H1 (cell line): ENCODE measurements around the gene PTBP1. TPM values are rescaled to one million over a fixed set of nuclear protein-coding genes. Genes with fewer than 3 reads are reported as not detected.

Experiments
- CTCF ChIA-PET: fragments of 300-600 bp; sonication (Branson Sonifier 250); formaldehyde crosslinking; loops from one replicate; lab custom pipeline; 2021; ENCODE audit not compliant: partially characterized antibody; lab: Charles Lee
- POLR2A ChIA-PET: fragments of 300-600 bp; sonication (Branson Sonifier 250); formaldehyde crosslinking; loops from one replicate; lab custom pipeline; 2021; ENCODE audit warnings: inconsistent platforms; ENCODE audit not compliant: partially characterized antibody; lab: Charles Lee
- DNase-seq, 2 experiments: peaks; one replicate each; pipeline versions ENCODE4 v3.0.0 to v3.0.0-alpha.2; 2010 to 2022; ENCODE audit warnings: low spot score in 2 of 2, low read depth in 1 of 2, mixed read lengths in 1 of 2
- FAIRE-seq: peaks from 2 replicates; lab custom pipeline; 2011; peaks lifted over from hg19 to GRCh38; lab: Jason Lieb, UNC
- H2AFZ ChIP-seq: 2 replicates; pipeline ENCODE4 v1.8.1; 2012; ENCODE audit warnings: low read length, inconsistent platforms
- H2AK5ac ChIP-seq: 2 replicates; pipeline ENCODE4 v1.6.1; 2013; ENCODE audit warnings: low read depth, low read length
- H2BK120ac ChIP-seq: replicated peaks from 2 replicates; pipeline ENCODE3; 2013; ENCODE audit warnings: low read depth, low read length, inconsistent platforms
- H2BK12ac ChIP-seq: 2 replicates; pipeline ENCODE4 v1.6.1; 2013; ENCODE audit warnings: low read depth, low read length
- H2BK15ac ChIP-seq: 2 replicates; pipeline ENCODE4 v1.6.1; 2013; ENCODE audit warnings: low read length
- H2BK20ac ChIP-seq: 2 replicates; pipeline ENCODE4 v1.6.1; 2013; ENCODE audit warnings: low read length
- H2BK5ac ChIP-seq: 2 replicates; pipeline ENCODE4 v1.6.1; 2013; ENCODE audit warnings: low read depth, low read length
- H3K14ac ChIP-seq: 2 replicates; pipeline ENCODE4 v1.6.1; 2013; ENCODE audit warnings: inconsistent platforms; ENCODE audit not compliant: insufficient read length
- H3K18ac ChIP-seq: 2 replicates; pipeline ENCODE4 v1.6.1; 2013; ENCODE audit warnings: low read length; ENCODE audit errors: extremely low read depth
- H3K23ac ChIP-seq: 2 replicates; pipeline ENCODE4 v1.6.1; 2013; ENCODE audit warnings: inconsistent platforms; ENCODE audit not compliant: insufficient read length
- H3K23me2 ChIP-seq: 2 replicates; pipeline ENCODE4 v1.6.1; 2013; ENCODE audit warnings: low read depth, low read length
- H3K27ac ChIP-seq: 2 replicates; pipeline ENCODE4 v1.6.1; 2011; ENCODE audit warnings: low read depth, low read length, inconsistent platforms
- H3K27me3 ChIP-seq, 4 experiments: replicated peaks in 1 of 4; 1 replicate in 1 of 4; 2 replicates in 3 of 4; pipeline versions ENCODE4 v1.6.1 to v1.8.1; 2011 to 2013; ENCODE audit warnings: low read length in 3 of 4, mild to moderate bottlenecking in 3 of 4, inconsistent platforms in 2 of 4, mixed read lengths in 2 of 4, moderate library complexity in 1 of 4; ENCODE audit not compliant: control insufficient read depth in 3 of 4, insufficient read depth in 3 of 4; ENCODE audit errors: extremely low read depth in 1 of 4
- H3K36me3 ChIP-seq, 4 experiments: 2 replicates each; pipeline versions ENCODE4 v1.6.1 to v1.8.1; 2011 to 2013; ENCODE audit warnings: mild to moderate bottlenecking in 4 of 4, low read length in 3 of 4, moderate library complexity in 2 of 4, control low read depth in 1 of 4, inconsistent platforms in 1 of 4; ENCODE audit not compliant: insufficient read depth in 4 of 4, control insufficient read depth in 2 of 4
- H3K4ac ChIP-seq: replicated peaks from 2 replicates; pipeline ENCODE3; 2013; ENCODE audit warnings: low read length, low read depth, mixed read lengths, inconsistent platforms; ENCODE audit not compliant: insufficient read length
- H3K4me1 ChIP-seq, 4 experiments: replicated peaks in 1 of 4; 1 replicate in 1 of 4; 2 replicates in 3 of 4; pipeline versions ENCODE4 v1.6.1 to v1.8.1; 2011 to 2013; ENCODE audit warnings: low read length in 3 of 4, inconsistent platforms in 2 of 4, mixed read lengths in 1 of 4; ENCODE audit not compliant: insufficient read depth in 4 of 4, control insufficient read depth in 3 of 4
- H3K4me2 ChIP-seq, 2 experiments: 2 replicates each; pipeline versions ENCODE4 v1.6.1 to v1.8.1; 2011 to 2013; ENCODE audit warnings: low read depth in 2 of 2, low read length in 2 of 2, control low read depth in 1 of 2, inconsistent platforms in 1 of 2, mild to moderate bottlenecking in 1 of 2; ENCODE audit not compliant: insufficient read depth in 1 of 2
- H3K4me3 ChIP-seq, 4 experiments: fragments of 200-600, 300-600 bp in 1 of 4; sonication (generic), shearing (Covaris generic), sonication (Bioruptor Twin) in 1 of 4; 2 replicates each; pipeline versions ENCODE4 v1.5.1 to v1.8.1; 2011 to 2016; ENCODE audit warnings: low read length in 4 of 4, low read depth in 3 of 4, control low read depth in 2 of 4, inconsistent platforms in 2 of 4, mild to moderate bottlenecking in 2 of 4, mixed read lengths in 1 of 4, moderate library complexity in 1 of 4; ENCODE audit not compliant: insufficient read depth in 2 of 4; ENCODE audit errors: extremely low read depth in 1 of 4
- H3K56ac ChIP-seq: replicated peaks from 2 replicates; pipeline ENCODE3; 2013; ENCODE audit warnings: low read depth, mild to moderate bottlenecking, mixed read lengths, low read length, inconsistent platforms; ENCODE audit not compliant: insufficient read length
- H3K79me1 ChIP-seq: 2 replicates; pipeline ENCODE4 v1.6.1; 2013; ENCODE audit warnings: low read depth, low read length, control low read depth
- H3K79me2 ChIP-seq, 2 experiments: 2 replicates each; pipeline versions ENCODE4 v1.6.1 to v1.8.1; 2012 to 2013; ENCODE audit warnings: low read length in 2 of 2, mild to moderate bottlenecking in 2 of 2, inconsistent platforms in 1 of 2; ENCODE audit not compliant: insufficient read depth in 2 of 2, control insufficient read depth in 1 of 2
- H3K9ac ChIP-seq, 4 experiments: replicated peaks in 1 of 4; 1 replicate in 1 of 4; 2 replicates in 3 of 4; pipeline versions ENCODE4 v1.6.1 to v1.8.1; 2011 to 2013; ENCODE audit warnings: low read depth in 3 of 4, low read length in 3 of 4, control low read depth in 2 of 4, mild to moderate bottlenecking in 2 of 4, moderate library complexity in 2 of 4, inconsistent platforms in 1 of 4; ENCODE audit errors: extremely low read depth in 1 of 4
- H3K9me3 ChIP-seq, 2 experiments: 2 replicates each; pipeline versions ENCODE4 v1.6.1 to v1.8.1; 2012 to 2013; ENCODE audit warnings: mild to moderate bottlenecking in 2 of 2, moderate library complexity in 2 of 2, control low read depth in 1 of 2, inconsistent platforms in 1 of 2, low read depth in 1 of 2, low read length in 1 of 2, mixed read lengths in 1 of 2; ENCODE audit not compliant: insufficient read depth in 2 of 2
- H4K20me1 ChIP-seq, 2 experiments: replicated peaks in 1 of 2; 2 replicates each; pipeline versions ENCODE3 to v1.8.1; 2011 to 2013; ENCODE audit warnings: inconsistent platforms in 2 of 2, low read length in 2 of 2, mild to moderate bottlenecking in 1 of 2; ENCODE audit not compliant: insufficient read depth in 2 of 2, control insufficient read depth in 1 of 2
- H4K5ac ChIP-seq: 2 replicates; pipeline ENCODE4 v1.6.1; 2013; ENCODE audit warnings: low read length, low read depth, mixed read lengths, inconsistent platforms; ENCODE audit not compliant: insufficient read length
- H4K8ac ChIP-seq: 2 replicates; pipeline ENCODE4 v1.8.0; 2013; ENCODE audit warnings: mild to moderate bottlenecking, moderate library complexity, low read length, inconsistent platforms; ENCODE audit not compliant: insufficient read depth; ENCODE audit errors: extremely low read depth
- H4K91ac ChIP-seq: replicated peaks from 2 replicates; pipeline ENCODE3; 2013; ENCODE audit warnings: low read length, mixed read lengths, inconsistent platforms; ENCODE audit not compliant: insufficient read length
- FOSL1 ChIP-seq: IDR thresholded peaks from 2 replicates; pipeline ENCODE4 v1.6.1; 2011; ENCODE audit warnings: mild to moderate bottlenecking, low read depth, low read length, moderate library complexity; ENCODE audit not compliant: insufficient read depth
- WGBS, 2 experiments: shearing (Covaris generic) in 1 of 2; methylation state at CpG; one replicate each; pipeline versions ENCODE4 v1.1.6 to v1.1.7; 2013 to 2015; ENCODE audit warnings: low lambda C conversion rate in 2 of 2, mixed read lengths in 2 of 2, inconsistent platforms in 1 of 2, low coverage in 1 of 2, missing lambda C conversion rate in 1 of 2; ENCODE audit not compliant: insufficient replicate concordance in 2 of 2, insufficient coverage in 1 of 2, insufficient read length in 1 of 2; ENCODE audit errors: extremely low coverage in 1 of 2, missing lambda C conversion rate in 1 of 2; 5-methylcytosine and 5-hydroxymethylcytosine counted together
- polyA plus RNA-seq, 7 experiments: library from polyadenylated mRNA; depleted of rRNA in 3 of 7; stranded (reverse) in 5 of 7; unstranded in 2 of 7; fragments of >200 nt in 5 of 7; fragments of 200-250 nt in 2 of 7; gene quantifications; 1 replicate in 5 of 7; 2 replicates in 1 of 7; 4 replicates in 1 of 7; pipeline versions ENCODE4 v1.2.1 to v1.2.3, GENCODE V29; 2011 to 2013; ENCODE audit warnings: missing spikeins in 2 of 7, mixed read lengths in 2 of 7
- total RNA-seq: library from RNA; stranded (reverse); fragmentation: NEBNext Ultra II Directional; extraction: Animal tissue kit (Norgen Biotek cat#: 25700); gene quantifications from 2 replicates; pipeline ENCODE4 v1.2.1, GENCODE V29; 2021

Gene PTBP1
- total and polyA plus RNA-seq, 2 of the 8 experiments (the other 6 are each of a cell fraction or from before 2014, with no cell fraction given), result 528 to 888 TPM

- Histone ChIP-seq H3K23ac (no peak overlapping the region), H3K14ac (no peak overlapping the region), H2BK20ac (no peak overlapping the region), H3K4me3 (no peak overlapping the region), H3K79me2 (no peaks in the 10 kb centered on the region), H3K27ac (no peak overlapping the region), H3K79me1 (no peaks in the 10 kb centered on the region), H3K4me1 (no peaks in the 10 kb centered on the region), H4K8ac (no peak overlapping the region; the same call in 1 of the 2 replicates), H3K56ac (no peak overlapping the region), H4K5ac (no peak overlapping the region), H3K36me3 (no peaks in the 10 kb centered on the region), H4K91ac (no peak overlapping the region), H2BK120ac (no peak overlapping the region), H2AFZ (no peak overlapping the region), H2BK12ac (no peak overlapping the region), H2BK15ac (no peak overlapping the region), H3K9me3 (no peaks in the 10 kb centered on the region), H3K27me3 (peaks cover 0 to 8% (median under 1%) of the 10 kb centered on the region in 4 experiments; a peak in 3 of 7 replicates), H3K18ac (no peak overlapping the region), H3K4ac (no peak overlapping the region), H4K20me1 (peaks cover 0 to 3% of the 10 kb centered on the region in 2 experiments), H3K23me2 (no peaks in the 10 kb centered on the region), H3K9ac (no peak overlapping the region), H2AK5ac (no peak overlapping the region), H3K4me2 (no peak overlapping the region), H2BK5ac (no peak overlapping the region)
- ChIA-PET POLR2A (interaction anchor here (0.9 kb wide), 1 partner anchor 41 kb away, joined by 4 read pairs; no protein-coding TSS in a partner anchor), CTCF (interaction anchor here (0.6 to 3.1 kb wide), 7 partner anchors 9 to 121 kb away, joined by 3 to 18 read pairs (median 5); no protein-coding TSS in a partner anchor)
- TF ChIP-seq FOSL1, result no peak
- FAIRE-seq (no peak), DNase-seq (no peak)
- WGBS, 2 experiments, result 84% methylated on average over 6 of the region's 6 CpGs; no CpG with 5 or more reads in 1 of the 2 experiments
Measured at GRCh38 chr19:854549-854948, 57.3 kb downstream of the PTBP1 start.
